H9 (cell line): ENCODE results near the gene AMER3. TPM values are rescaled to one million over a fixed set of nuclear protein-coding genes. Genes with fewer than 3 reads are reported as not detected.

Experiments
- DNase-seq: peaks from one replicate; pipeline ENCODE4 v3.0.0-alpha.2; 2017
- H2AFZ ChIP-seq: one replicate; pipeline ENCODE4 v1.6.1; 2013; ENCODE audit warnings: mild to moderate bottlenecking, low read length, control low read depth, moderate library complexity
- H2AK5ac ChIP-seq: 2 replicates; pipeline ENCODE4 v1.6.1; 2013; ENCODE audit warnings: low read length, control low read depth, mixed read lengths; ENCODE audit not compliant: insufficient read length
- H2BK120ac ChIP-seq: one replicate; pipeline ENCODE4 v1.6.1; 2013; ENCODE audit warnings: low read depth, mild to moderate bottlenecking, low read length, control low read depth, inconsistent platforms; ENCODE audit not compliant: poor library complexity, severe bottlenecking
- H2BK12ac ChIP-seq: 2 replicates; pipeline ENCODE4 v1.6.1; 2013; ENCODE audit warnings: low read length, control low read depth, mixed read lengths, low read depth; ENCODE audit not compliant: insufficient read length
- H2BK15ac ChIP-seq: 2 replicates; pipeline ENCODE4 v1.6.1; 2013; ENCODE audit warnings: low read depth, low read length, control low read depth
- H2BK20ac ChIP-seq: one replicate; pipeline ENCODE4 v1.6.1; 2013; ENCODE audit warnings: low read depth, mild to moderate bottlenecking, low read length, control low read depth, inconsistent platforms; ENCODE audit not compliant: poor library complexity, severe bottlenecking
- H2BK5ac ChIP-seq: 2 replicates; pipeline ENCODE4 v1.6.1; 2013; ENCODE audit warnings: low read length, control low read depth, mixed read lengths; ENCODE audit not compliant: insufficient read length
- H3K14ac ChIP-seq: 2 replicates; pipeline ENCODE4 v1.6.1; 2013; ENCODE audit warnings: low read length, control low read depth; ENCODE audit not compliant: insufficient read depth
- H3K18ac ChIP-seq: 2 replicates; pipeline ENCODE4 v1.6.1; 2013; ENCODE audit warnings: low read depth, mild to moderate bottlenecking, mixed read lengths, low read length, control low read depth; ENCODE audit not compliant: insufficient read length
- H3K23ac ChIP-seq: 2 replicates; pipeline ENCODE4 v1.6.1; 2013; ENCODE audit warnings: low read length, control low read depth, mixed read lengths, low read depth; ENCODE audit not compliant: insufficient read length
- H3K23me2 ChIP-seq: 2 replicates; pipeline ENCODE4 v1.6.1; 2013; ENCODE audit warnings: low read depth, mild to moderate bottlenecking, mixed read lengths, low read length, control low read depth; ENCODE audit not compliant: insufficient read length, poor library complexity, severe bottlenecking
- H3K27ac ChIP-seq: 2 replicates; pipeline ENCODE4 v1.5.1; 2013; ENCODE audit warnings: low read length, control low read depth, mixed read lengths, low read depth; ENCODE audit not compliant: insufficient read length
- H3K27me3 ChIP-seq: 2 replicates; pipeline ENCODE4 v1.6.1; 2013; ENCODE audit warnings: low read length, control low read depth, inconsistent platforms; ENCODE audit not compliant: insufficient read depth
- H3K4ac ChIP-seq: 2 replicates; pipeline ENCODE4 v1.6.1; 2013; ENCODE audit warnings: low read depth, mild to moderate bottlenecking, control low read depth, inconsistent platforms, low read length, moderate library complexity
- H3K4me1 ChIP-seq: 2 replicates; pipeline ENCODE4 v1.6.1; 2013; ENCODE audit warnings: low read length, control low read depth, inconsistent platforms; ENCODE audit not compliant: insufficient read depth
- H3K4me2 ChIP-seq: 2 replicates; pipeline ENCODE4 v1.6.1; 2013; ENCODE audit warnings: low read length, control low read depth, mixed read lengths; ENCODE audit not compliant: insufficient read length, insufficient read depth
- H3K56ac ChIP-seq: 2 replicates; pipeline ENCODE4 v1.6.1; 2013; ENCODE audit warnings: low read depth, mild to moderate bottlenecking, mixed read lengths, low read length, control low read depth; ENCODE audit not compliant: insufficient read length
- H3K79me1 ChIP-seq: 2 replicates; pipeline ENCODE4 v1.6.1; 2013; ENCODE audit warnings: low read depth, mild to moderate bottlenecking, moderate library complexity, low read length, control low read depth, inconsistent platforms; ENCODE audit not compliant: insufficient read depth, poor library complexity, severe bottlenecking
- H3K79me2 ChIP-seq: 2 replicates; pipeline ENCODE4 v1.6.1; 2013; ENCODE audit warnings: low read length, control low read depth, inconsistent platforms; ENCODE audit not compliant: insufficient read depth
- H3K9ac ChIP-seq: 2 replicates; pipeline ENCODE4 v1.6.1; 2013; ENCODE audit warnings: low read length, control low read depth, mixed read lengths; ENCODE audit not compliant: insufficient read length; ENCODE audit errors: extremely low read depth
- H3K9me3 ChIP-seq: one replicate; pipeline ENCODE4 v1.6.1; 2013; ENCODE audit warnings: low read depth, low read length, inconsistent platforms; ENCODE audit not compliant: control insufficient read depth
- H3T11ph ChIP-seq: one replicate; pipeline ENCODE4 v1.6.1; 2013; ENCODE audit warnings: mild to moderate bottlenecking, low read length, control low read depth, inconsistent platforms
- H4K20me1 ChIP-seq: one replicate; pipeline ENCODE4 v1.6.1; 2013; ENCODE audit not compliant: control insufficient read depth, insufficient read length, insufficient read depth
- H4K5ac ChIP-seq: 2 replicates; pipeline ENCODE4 v1.6.1; 2013; ENCODE audit warnings: low read depth, mild to moderate bottlenecking, mixed read lengths, low read length, control low read depth; ENCODE audit not compliant: insufficient read length
- H4K8ac ChIP-seq: replicated peaks from 2 replicates; pipeline ENCODE4 v1.6.1; 2013; ENCODE audit warnings: low read length, control low read depth, mixed read lengths, low read depth; ENCODE audit not compliant: insufficient read length
- H4K91ac ChIP-seq: 2 replicates; pipeline ENCODE4 v1.6.1; 2013; ENCODE audit warnings: low read depth, mild to moderate bottlenecking, moderate library complexity, mixed read lengths, low read length, control low read depth; ENCODE audit not compliant: insufficient read length
- H3K27ac Mint-ChIP-seq, 3 experiments: 2 replicates in 2 of 3; 3 replicates in 1 of 3; pipeline ENCODE4 v1.8.0; 2020 to 2021; ENCODE audit warnings: mixed read lengths in 3 of 3, mild to moderate bottlenecking in 1 of 3, moderate library complexity in 1 of 3
- H3K27me3 Mint-ChIP-seq: 2 replicates; pipeline ENCODE4 v1.8.0; 2021; ENCODE audit warnings: low read depth, mild to moderate bottlenecking, moderate library complexity, mixed read lengths
- H3K36me3 Mint-ChIP-seq, 3 experiments: 2 replicates in 2 of 3; 3 replicates in 1 of 3; pipeline ENCODE4 v1.8.0; 2020 to 2021; ENCODE audit warnings: low read depth in 3 of 3, mixed read lengths in 3 of 3; ENCODE audit not compliant: insufficient read depth in 1 of 3
- H3K4me1 Mint-ChIP-seq, 2 experiments: 2 replicates each; pipeline ENCODE4 v1.8.0; 2020; ENCODE audit warnings: mixed read lengths in 2 of 2
- H3K4me3 Mint-ChIP-seq, 2 experiments: 2 replicates in 1 of 2; 3 replicates in 1 of 2; pipeline ENCODE4 v1.8.0; 2020 to 2021; ENCODE audit warnings: mild to moderate bottlenecking in 2 of 2, mixed read lengths in 2 of 2, moderate library complexity in 1 of 2
- H3K9me3 Mint-ChIP-seq, 2 experiments: 2 replicates in 1 of 2; 3 replicates in 1 of 2; pipeline ENCODE4 v1.8.0; 2020; ENCODE audit warnings: mild to moderate bottlenecking in 2 of 2, mixed read lengths in 2 of 2, moderate library complexity in 1 of 2
- WGBS: extraction: QIAGEN DNeasy Blood & Tissue Kit; methylation state at CpG from one replicate; pipeline ENCODE4 v1.1.7; 2013; ENCODE audit warnings: missing lambda C conversion rate, low lambda C conversion rate, mixed read lengths; ENCODE audit not compliant: insufficient read length; ENCODE audit errors: extremely low coverage; 5-methylcytosine and 5-hydroxymethylcytosine counted together
- total RNA-seq: library from RNA; stranded (reverse); gene quantifications from 2 replicates; pipeline ENCODE4 v1.2.1, GENCODE V29; 2021
- TF ChIP-seq, protein P1 (sequence below): fragments of 200-600 bp; sonication (generic); conservative IDR thresholded peaks from 3 replicates; pipeline ENCODE4 v1.8.0; 2021; ENCODE audit warnings: antibody characterized with exemption, mild to moderate bottlenecking

The AMER3 gene
- total RNA-seq, 1 experiment from 2014 or later = 0.59 TPM

- no peak within 1 kb of the TSS for H2BK12ac ChIP-seq
- Mint-ChIP-seq H3K36me3 (no peaks in the 10 kb centered on the region), H3K4me1 (peaks cover 6% of the 10 kb centered on the region in 2 experiments), H3K4me3 (peak within 1 kb of the TSS; percentile 72 to 78; a peak in 4 of 5 replicates), H3K27me3 (peaks cover 26% of the 10 kb centered on the region), H3K27ac (no peak within 1 kb of the TSS; a peak in 1 of 7 replicates), H3K9me3 (no peaks in the 10 kb centered on the region)
- H2BK20ac ChIP-seq = no peak within 1 kb of the TSS
- no peak within 1 kb of the TSS for H2BK120ac ChIP-seq
- H4K8ac ChIP-seq = no peak within 1 kb of the TSS
- WGBS = no CpG with 5 or more reads among the region's 8 CpGs
- H3K4ac ChIP-seq = no peak within 1 kb of the TSS
- H3K18ac ChIP-seq = no peak within 1 kb of the TSS
- H3T11ph ChIP-seq = no peak within 1 kb of the TSS
- no peak within 1 kb of the TSS for H2BK5ac ChIP-seq
- H3K9ac ChIP-seq = no peak within 1 kb of the TSS
- no peaks in the 10 kb centered on the region for H3K4me1 ChIP-seq
- H3K9me3 ChIP-seq = no peaks in the 10 kb centered on the region
- DNase-seq = no peak
- H4K5ac ChIP-seq = no peak within 1 kb of the TSS
- no peaks in the 10 kb centered on the region for H4K20me1 ChIP-seq
- H3K27ac ChIP-seq = no peak within 1 kb of the TSS
- peaks cover 13% of the 10 kb centered on the region for H3K23me2 ChIP-seq
- H4K91ac ChIP-seq = no peak within 1 kb of the TSS
- no peak within 1 kb of the TSS for H2BK15ac ChIP-seq
- no peak within 1 kb of the TSS for H3K23ac ChIP-seq
- peaks cover 3% of the 10 kb centered on the region; the same call in 1 of the 2 replicates for H3K27me3 ChIP-seq
- no peak within 1 kb of the TSS for H2AK5ac ChIP-seq
- no peaks in the 10 kb centered on the region for H3K79me2 ChIP-seq
- peak within 1 kb of the TSS; percentile 67 for H3K4me2 ChIP-seq
- H2AFZ ChIP-seq = no peak within 1 kb of the TSS
- TF ChIP-seq, protein P1, sequence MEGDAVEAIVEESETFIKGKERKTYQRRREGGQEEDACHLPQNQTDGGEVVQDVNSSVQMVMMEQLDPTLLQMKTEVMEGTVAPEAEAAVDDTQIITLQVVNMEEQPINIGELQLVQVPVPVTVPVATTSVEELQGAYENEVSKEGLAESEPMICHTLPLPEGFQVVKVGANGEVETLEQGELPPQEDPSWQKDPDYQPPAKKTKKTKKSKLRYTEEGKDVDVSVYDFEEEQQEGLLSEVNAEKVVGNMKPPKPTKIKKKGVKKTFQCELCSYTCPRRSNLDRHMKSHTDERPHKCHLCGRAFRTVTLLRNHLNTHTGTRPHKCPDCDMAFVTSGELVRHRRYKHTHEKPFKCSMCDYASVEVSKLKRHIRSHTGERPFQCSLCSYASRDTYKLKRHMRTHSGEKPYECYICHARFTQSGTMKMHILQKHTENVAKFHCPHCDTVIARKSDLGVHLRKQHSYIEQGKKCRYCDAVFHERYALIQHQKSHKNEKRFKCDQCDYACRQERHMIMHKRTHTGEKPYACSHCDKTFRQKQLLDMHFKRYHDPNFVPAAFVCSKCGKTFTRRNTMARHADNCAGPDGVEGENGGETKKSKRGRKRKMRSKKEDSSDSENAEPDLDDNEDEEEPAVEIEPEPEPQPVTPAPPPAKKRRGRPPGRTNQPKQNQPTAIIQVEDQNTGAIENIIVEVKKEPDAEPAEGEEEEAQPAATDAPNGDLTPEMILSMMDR = no peak
- no peaks in the 10 kb centered on the region for H3K79me1 ChIP-seq
- H3K14ac ChIP-seq = no peak within 1 kb of the TSS; the same call in 1 of the 2 replicates
- no peak within 1 kb of the TSS for H3K56ac ChIP-seq
These were observed 26.6 kb upstream of the AMER3 start, which contains the start of gene GPR148 for GRCh38 chr2:130728549-130729316. TSS of gene GPR148 (plus strand) at chr2:130729070. CDS start at chr2:130729152, 82 bp downstream.
